ENCODE data around the gene NAXD. TPM values are rescaled to one million over a fixed set of nuclear protein-coding genes. Genes with fewer than 3 reads are reported as not detected.
A peak's percentile ranks its signal among the peaks of the same experiment; 100 is the strongest.

Gene NAXD
- total RNA-seq, 4 donors from 2014 or later: 12.9 to 37.8 (median 33.3) TPM

DNA sequence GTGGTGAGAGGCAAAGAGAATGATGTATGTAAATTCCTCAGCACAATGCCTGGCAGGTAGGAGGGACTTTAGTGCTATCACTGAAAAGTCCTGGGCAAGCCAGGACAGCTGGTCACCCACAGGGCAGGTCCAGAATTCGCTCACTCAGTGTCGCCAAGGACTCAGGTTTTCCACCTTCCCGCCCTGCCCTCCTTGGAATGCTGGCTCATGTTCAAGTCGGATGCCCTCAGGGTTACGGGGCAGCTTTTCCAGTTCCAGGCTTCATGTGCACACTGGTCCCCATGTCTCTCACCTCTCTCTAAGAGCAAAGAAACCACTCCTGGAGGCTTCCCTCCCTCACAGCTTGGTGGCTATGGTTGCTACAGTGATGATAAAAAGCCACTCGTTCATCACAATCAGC lies 24.8 kb upstream of the NAXD start:
- no peaks in the 10 kb centered on the region for H3K4me1 ChIP-seq
- WGBS, 2 donors (ENCODE audit: low coverage in 1 of 2): 89% methylated on average over 6 of the region's 6 CpGs; no CpG with 5 or more reads in 1 of the 2 donors
- H3K27ac ChIP-seq: no peak overlapping the region
- H3K9me3 ChIP-seq: no peaks in the 10 kb centered on the region
- TF ChIP-seq, protein P1, sequence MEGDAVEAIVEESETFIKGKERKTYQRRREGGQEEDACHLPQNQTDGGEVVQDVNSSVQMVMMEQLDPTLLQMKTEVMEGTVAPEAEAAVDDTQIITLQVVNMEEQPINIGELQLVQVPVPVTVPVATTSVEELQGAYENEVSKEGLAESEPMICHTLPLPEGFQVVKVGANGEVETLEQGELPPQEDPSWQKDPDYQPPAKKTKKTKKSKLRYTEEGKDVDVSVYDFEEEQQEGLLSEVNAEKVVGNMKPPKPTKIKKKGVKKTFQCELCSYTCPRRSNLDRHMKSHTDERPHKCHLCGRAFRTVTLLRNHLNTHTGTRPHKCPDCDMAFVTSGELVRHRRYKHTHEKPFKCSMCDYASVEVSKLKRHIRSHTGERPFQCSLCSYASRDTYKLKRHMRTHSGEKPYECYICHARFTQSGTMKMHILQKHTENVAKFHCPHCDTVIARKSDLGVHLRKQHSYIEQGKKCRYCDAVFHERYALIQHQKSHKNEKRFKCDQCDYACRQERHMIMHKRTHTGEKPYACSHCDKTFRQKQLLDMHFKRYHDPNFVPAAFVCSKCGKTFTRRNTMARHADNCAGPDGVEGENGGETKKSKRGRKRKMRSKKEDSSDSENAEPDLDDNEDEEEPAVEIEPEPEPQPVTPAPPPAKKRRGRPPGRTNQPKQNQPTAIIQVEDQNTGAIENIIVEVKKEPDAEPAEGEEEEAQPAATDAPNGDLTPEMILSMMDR (IDR thresholded peaks at IDR 0.05): no peak
- TF ChIP-seq POLR2AphosphoS5 (IDR thresholded peaks at IDR 0.05) (no peak), EP300 (IDR thresholded peaks at IDR 0.05; ENCODE audit: low read depth) (no peak), POLR2A (IDR thresholded peaks at IDR 0.05) (no peak)
- DNase-seq: no peak
- intact Hi-C loops (cut with DNase I; ENCODE audit: low total_unique reads) (no loop called here), in situ Hi-C loops (cut with MboI; ENCODE audit: low pct_ligation_motif_present in 1 of 4, low pct_unique_long_range_greater_than_20kb in 1 of 4, low sequenced_read_pairs in 3 of 4) (loop anchor here (10.0 to 25.0 kb wide), 4 partner anchors 214 to 472 kb away; no protein-coding TSS in a partner anchor)
- no peaks in the 10 kb centered on the region for H3K36me3 ChIP-seq
- H3K27me3 ChIP-seq: no peaks in the 10 kb centered on the region
- H3K4me3 ChIP-seq: no peak overlapping the region

DNA sequence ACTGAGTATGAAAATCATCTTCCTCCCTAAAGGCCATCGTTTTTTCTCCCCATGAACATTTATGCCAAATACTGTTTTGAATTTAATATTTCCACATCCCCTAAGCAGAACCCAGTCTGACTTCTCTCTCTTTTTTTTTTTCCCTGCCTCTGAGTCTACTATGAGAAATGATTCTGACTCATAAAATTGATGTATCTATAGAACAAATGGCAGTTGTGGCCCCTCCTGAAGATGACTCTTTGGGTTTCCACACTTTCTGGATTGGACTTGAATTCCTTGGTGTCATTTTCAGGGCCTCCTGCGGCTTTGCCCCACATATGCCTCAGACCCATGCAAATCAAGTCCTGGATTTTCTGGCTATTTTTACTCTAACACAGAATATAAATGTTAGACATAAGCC lies 22.7 kb upstream of the NAXD start:
- no peaks in the 10 kb centered on the region for H3K27me3 ChIP-seq
- H3K36me3 ChIP-seq: no peaks in the 10 kb centered on the region
- H3K27ac ChIP-seq: no peak overlapping the region
- intact Hi-C loops (cut with DNase I; ENCODE audit: low total_unique reads) (no loop called here), in situ Hi-C loops (cut with MboI; ENCODE audit: low pct_ligation_motif_present in 1 of 4, low pct_unique_long_range_greater_than_20kb in 1 of 4, low sequenced_read_pairs in 3 of 4) (loop anchor here (10.0 to 25.0 kb wide), 4 partner anchors 212 to 470 kb away; no protein-coding TSS in a partner anchor)
- H3K4me3 ChIP-seq: no peak overlapping the region
- TF ChIP-seq EP300 (IDR thresholded peaks at IDR 0.05; ENCODE audit: low read depth) (no peak), POLR2AphosphoS5 (IDR thresholded peaks at IDR 0.05) (no peak), POLR2A (IDR thresholded peaks at IDR 0.05) (no peak)
- TF ChIP-seq, protein P1 (IDR thresholded peaks at IDR 0.05): no peak
- no peaks in the 10 kb centered on the region for H3K9me3 ChIP-seq
- no peaks in the 10 kb centered on the region for H3K4me1 ChIP-seq
- no peak for DNase-seq
- WGBS, 2 donors (ENCODE audit: low coverage in 1 of 2): 63 to 81% methylated on average over 2 of the region's 2 CpGs

DNA sequence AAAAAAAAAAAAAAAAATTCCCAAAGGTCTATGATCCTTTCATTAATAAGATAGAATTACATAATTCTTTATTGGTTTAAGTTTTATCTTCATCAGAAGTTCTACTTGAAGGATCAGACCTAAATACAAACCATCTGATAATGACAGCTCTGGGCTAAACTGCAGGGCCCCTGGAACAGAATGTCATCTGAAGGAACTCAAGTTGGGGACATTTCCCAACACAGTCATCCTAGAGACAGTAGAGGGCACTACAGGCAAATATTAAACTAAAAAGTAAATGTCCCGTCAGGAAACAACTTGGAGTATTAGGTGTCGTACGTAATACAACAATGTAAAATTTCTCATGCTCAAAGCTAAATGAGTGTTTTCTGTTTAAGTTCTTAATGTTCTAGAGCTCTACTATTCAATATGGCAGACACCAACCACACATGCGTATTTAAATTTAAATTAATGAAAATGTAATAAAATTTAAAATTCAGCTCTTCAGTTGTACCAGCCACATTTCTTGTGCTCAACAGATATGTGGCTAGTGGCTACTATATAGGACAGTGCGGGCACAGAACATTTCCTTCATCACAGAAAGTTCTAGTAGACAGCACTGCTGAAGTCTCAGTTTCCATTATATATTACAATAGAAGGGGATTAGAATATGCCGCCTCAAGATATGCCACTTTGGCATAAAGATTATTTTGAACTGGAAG lies 21.8 kb upstream of the NAXD start:
- H3K4me1 ChIP-seq: no peaks in the 10 kb centered on the region
- TF ChIP-seq, protein P1 (IDR thresholded peaks at IDR 0.05): peak; percentile 54 to 75 (median 63)
- TF ChIP-seq EP300 (IDR thresholded peaks at IDR 0.05; ENCODE audit: low read depth): no peak
- WGBS, 2 donors (ENCODE audit: low coverage in 1 of 2): 34 to 44% methylated on average over 5 to 6 of the region's 6 CpGs
- intact Hi-C loops (cut with DNase I; ENCODE audit: low total_unique reads): no loop called here
- no peak for DNase-seq
- no peaks in the 10 kb centered on the region for H3K36me3 ChIP-seq
- in situ Hi-C loops (cut with MboI; ENCODE audit: low pct_ligation_motif_present in 1 of 4, low pct_unique_long_range_greater_than_20kb in 1 of 4, low sequenced_read_pairs in 3 of 4): loop anchor here (10.0 to 25.0 kb wide), 4 partner anchors 211 to 469 kb away; no protein-coding TSS in a partner anchor
- no peaks in the 10 kb centered on the region for H3K9me3 ChIP-seq
- no peak overlapping the region for H3K27ac ChIP-seq
- no peak overlapping the region for H3K4me3 ChIP-seq
- no peaks in the 10 kb centered on the region for H3K27me3 ChIP-seq

DNA sequence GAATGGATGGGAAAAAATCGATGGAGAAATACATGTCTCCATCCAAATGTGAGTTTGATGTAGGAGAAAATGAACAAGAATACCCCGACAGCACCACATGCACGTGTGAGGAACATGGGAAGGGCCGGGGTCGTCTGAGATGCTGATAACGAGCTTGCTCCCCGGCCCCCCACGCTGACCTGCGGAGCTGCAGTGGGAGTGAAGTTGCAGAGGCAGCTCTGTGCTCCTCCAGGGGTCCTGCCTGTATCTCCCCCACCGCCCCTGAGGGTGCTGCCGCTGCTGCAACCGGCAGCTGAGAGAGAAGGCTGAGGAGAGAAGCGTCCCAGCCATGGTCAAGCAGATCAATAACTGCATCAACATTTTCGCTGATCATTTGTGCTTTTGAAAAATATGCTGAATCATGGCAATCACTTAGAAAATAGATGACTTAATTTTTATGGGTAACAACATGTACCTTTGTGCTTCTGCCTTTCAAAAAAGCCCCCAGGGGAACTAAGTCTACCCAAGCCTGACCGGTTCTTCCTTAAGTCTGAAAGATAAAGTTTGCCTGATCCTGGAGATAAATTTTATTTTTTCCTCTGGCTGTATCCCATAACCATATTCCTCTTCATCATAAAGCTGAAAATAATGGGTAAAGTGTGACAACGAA lies 18.2 kb upstream of the NAXD start:
- Histone ChIP-seq H3K36me3 (no peaks in the 10 kb centered on the region), H3K9me3 (no peaks in the 10 kb centered on the region), H3K4me1 (no peaks in the 10 kb centered on the region), H3K4me3 (no peak overlapping the region), H3K27me3 (no peaks in the 10 kb centered on the region), H3K27ac (no peak overlapping the region)
- no peak for DNase-seq
- 79 to 83% methylated on average over 13 to 16 of the region's 16 CpGs for WGBS, 2 donors (ENCODE audit: low coverage in 1 of 2)
- TF ChIP-seq POLR2A (IDR thresholded peaks at IDR 0.05) (no peak), EP300 (IDR thresholded peaks at IDR 0.05; ENCODE audit: low read depth) (no peak), POLR2AphosphoS5 (IDR thresholded peaks at IDR 0.05) (no peak)
- TF ChIP-seq, protein P1 (IDR thresholded peaks at IDR 0.05): no peak
- in situ Hi-C loops (cut with MboI; ENCODE audit: low pct_ligation_motif_present in 1 of 4, low pct_unique_long_range_greater_than_20kb in 1 of 4, low sequenced_read_pairs in 3 of 4): loop anchor here (10.0 to 25.0 kb wide), 4 partner anchors 208 to 465 kb away; no protein-coding TSS in a partner anchor
- intact Hi-C loops (cut with DNase I; ENCODE audit: low total_unique reads): no loop called here

Measured in transverse colon (tissue), 4 donors.